GM21390 (cell line): ENCODE measurements around the gene PTDSS2.
A peak's percentile ranks its signal among the peaks of the same experiment; 100 is the strongest.
"Not testable (repeated sequence)": the region's sequence is repeated elsewhere in the genome, so short reads cannot be mapped to it uniquely, and the experiment has no call there.

Experiments
- ATAC-seq: cut with Tn5 transposase; IDR thresholded peaks from one replicate; pipeline ENCODE4 v1.9.1; 2021; ENCODE audit not compliant: unreplicated experiment

The PTDSS2 gene

GRCh38 chr11:429931-430456 lies 20.1 kb upstream of the PTDSS2 start:
- no peak for ATAC-seq

- ATAC-seq: no peak
Measured at GRCh38 chr11:431921-432320, 18.2 kb upstream of the PTDSS2 start.

GRCh38 chr11:432501-433100 lies 17.5 kb upstream of the PTDSS2 start:
- ATAC-seq: no peak

GRCh38 chr11:433111-433510 lies 17.0 kb upstream of the PTDSS2 start:
- no peak for ATAC-seq

GRCh38 chr11:433641-434040 lies 16.4 kb upstream of the PTDSS2 start:
- ATAC-seq: no peak

GRCh38 chr11:434496-434895 lies 15.6 kb upstream of the PTDSS2 start:
- ATAC-seq: no peak

GRCh38 chr11:434999-435740 lies 14.9 kb upstream of the PTDSS2 start:
- not testable (repeated sequence) for ATAC-seq

DNA sequence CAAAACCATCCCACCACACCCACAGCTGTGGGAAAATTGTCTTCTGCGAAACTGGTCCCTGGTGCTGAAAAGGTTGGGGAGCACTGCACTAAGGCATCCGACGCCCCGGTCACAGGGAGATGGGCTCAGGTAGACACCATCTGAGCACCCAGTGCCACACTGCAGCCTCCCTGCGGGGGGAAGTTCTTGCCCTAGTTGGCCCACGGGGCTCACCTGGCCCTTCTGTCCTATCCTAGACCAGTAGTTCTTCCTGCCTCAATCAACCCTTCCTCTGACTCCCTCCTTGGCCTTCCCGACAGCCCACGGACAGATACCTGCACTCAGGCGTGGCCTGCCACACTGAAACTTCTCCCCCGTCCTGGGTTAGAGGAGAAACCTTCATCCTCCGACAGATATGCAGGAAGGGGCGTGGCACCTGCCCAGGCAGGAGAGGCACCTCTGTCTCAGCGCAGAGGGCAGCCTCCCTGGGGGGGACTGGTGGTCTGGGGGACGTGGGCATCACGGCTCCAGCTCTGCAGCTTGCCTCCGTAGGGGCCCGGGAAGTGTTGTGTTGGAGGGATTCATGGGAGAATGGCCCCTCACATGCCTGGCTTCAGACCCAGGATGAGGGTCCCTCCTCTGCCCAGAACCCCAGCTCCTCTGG lies 12.7 kb upstream of the PTDSS2 start:
- no peak for ATAC-seq

- no peak for ATAC-seq
Measured at GRCh38 chr11:438101-438844, 11.8 kb upstream of the PTDSS2 start.

DNA sequence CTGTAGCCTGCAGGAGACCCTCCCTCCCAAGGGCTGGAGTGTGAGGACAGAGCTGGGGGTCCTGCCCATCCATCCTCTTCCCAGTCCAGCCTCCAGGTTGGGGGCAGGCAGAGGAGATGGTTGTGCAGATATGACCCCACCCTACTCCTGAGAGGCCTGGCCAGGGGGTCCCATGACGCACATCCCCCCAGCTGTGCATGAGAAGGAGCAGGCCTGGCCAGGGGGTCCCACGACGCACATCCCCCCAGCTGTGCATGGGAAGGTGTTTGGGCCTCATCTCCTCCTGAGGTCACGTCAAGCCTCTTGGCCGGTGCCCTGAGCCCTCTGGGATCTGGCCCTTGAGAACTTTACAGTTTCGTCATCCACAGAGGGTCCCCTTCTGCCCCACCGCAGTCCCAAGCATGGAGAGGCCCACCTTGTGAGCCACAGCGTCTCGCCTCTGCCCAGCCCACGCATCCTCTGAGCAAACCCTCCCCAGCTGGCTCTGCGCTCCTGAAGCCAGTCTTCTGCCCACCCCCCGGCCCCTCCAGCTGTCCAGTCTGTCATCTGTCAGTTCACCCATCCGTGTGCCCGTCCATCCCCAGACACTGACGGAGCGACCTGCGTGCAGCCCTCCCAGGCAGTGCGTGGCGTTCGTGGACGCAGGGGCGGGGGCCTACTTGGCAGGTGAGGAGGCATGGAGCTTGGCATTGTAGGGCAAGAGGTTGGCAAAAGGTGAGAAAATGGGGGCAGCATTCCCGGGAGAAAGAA lies 10.6 kb upstream of the PTDSS2 start:
- no peak for ATAC-seq

GRCh38 chr11:440065-441042 lies 9.7 kb upstream of the PTDSS2 start:
- no peak for ATAC-seq

GRCh38 chr11:441043-441417 lies 9.0 kb upstream of the PTDSS2 start:
- ATAC-seq: no peak

- peak; percentile 52 for ATAC-seq
Measured at GRCh38 chr11:441418-442274, 8.4 kb upstream of the PTDSS2 start, which contains the start of gene ANO9. TSS of gene ANO9 (minus strand) at chr11:442011. CDS start at chr11:441926, 85 bp downstream.

DNA sequence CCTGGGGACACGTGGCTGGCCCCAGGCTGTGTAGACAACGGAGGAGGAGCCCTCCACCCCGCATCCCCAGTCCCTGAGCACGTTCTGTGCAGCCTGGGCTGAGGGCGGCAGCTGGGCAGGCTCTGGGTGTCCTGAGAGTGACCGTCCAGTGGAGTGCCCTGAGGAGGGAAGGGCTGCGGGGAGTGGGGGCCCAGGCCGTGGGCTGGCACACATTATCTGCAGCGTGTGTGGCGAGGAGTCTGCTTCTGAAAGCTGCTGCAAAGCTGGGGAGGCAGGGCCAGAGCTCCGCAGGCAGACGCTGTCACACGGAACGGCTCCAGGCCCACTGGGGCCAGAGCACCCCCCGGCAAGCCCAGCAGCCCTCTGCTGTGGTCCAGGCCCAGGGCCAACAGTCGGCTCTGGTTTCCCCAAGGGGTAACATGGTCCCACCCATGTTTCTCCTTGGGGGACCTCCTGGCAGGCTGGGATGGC lies 7.4 kb upstream of the PTDSS2 start:
- no peak for ATAC-seq

DNA sequence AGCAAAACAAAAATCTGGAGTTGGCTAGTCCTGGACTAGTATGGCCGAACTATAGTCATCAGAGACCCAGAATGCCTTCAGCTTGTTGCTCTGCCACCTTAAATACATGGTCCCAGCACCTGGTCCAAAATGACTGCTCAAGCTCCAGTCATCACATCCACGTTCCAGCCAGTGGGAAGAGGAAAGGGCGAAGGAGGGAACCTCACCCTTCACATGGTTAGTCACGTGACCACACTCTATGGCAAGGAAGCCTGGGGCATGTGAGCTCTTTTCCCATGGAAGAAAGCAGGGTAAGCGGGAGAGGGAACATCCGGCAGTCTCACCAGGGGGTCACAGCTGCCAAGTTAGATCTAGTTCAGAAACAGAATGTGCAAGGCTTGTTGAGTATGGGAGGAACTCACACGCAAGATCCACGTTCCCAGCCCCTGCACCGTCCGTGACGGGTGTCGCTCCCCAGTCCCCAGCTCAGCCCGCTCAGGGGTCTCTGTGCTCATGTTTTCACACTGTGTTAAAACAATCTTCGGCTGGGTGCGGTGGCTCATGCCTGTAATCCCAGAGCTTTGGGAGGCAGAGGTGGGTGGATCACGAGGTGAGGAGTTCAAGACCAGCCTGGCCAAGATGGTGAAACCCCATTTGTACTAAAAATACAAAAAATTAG lies 6.4 kb upstream of the PTDSS2 start:
- no peak for ATAC-seq

DNA sequence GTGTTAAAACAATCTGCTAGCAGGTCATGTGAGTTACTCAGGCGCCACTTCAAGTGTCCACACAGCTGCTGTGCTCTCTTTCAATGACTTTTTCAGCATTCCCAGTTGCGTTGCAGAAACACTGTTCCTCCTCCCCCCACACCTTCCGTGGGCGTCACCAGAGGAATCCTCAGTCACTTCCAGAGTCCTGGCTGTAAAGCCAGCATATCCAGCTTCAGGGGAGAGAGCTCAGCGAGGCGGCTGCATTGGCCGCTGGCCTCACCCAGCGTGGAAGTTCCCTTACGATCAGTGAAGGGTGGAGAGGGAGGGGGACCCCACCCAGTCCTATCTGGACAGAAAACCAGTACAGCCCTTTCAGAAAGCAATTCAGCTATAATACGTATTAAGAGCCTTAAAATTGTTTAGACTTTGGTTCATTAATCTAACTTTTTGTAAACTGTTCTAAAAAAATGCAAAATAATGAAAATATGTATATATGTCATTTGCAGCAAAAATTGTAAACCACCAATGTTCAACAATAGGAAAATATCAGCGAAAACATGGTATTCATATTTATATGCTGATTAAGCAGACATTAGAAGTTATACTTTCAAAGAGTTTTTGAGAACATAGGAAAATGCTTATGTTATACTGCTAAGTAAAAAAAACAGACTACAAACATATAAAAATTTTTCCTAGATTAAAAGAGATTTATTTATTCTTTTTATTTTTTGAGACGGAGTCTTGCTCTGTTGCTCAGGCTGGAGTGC lies 5.5 kb upstream of the PTDSS2 start:
- no peak for ATAC-seq
